ENCODE data around the gene MAS1. TPM values are rescaled to one million over a fixed set of nuclear protein-coding genes. Genes with fewer than 3 reads are reported as not detected.
"Not testable (repeated sequence)": the region's sequence is repeated elsewhere in the genome, so short reads cannot be mapped to it uniquely, and the experiment has no call there.

The MAS1 gene
- total RNA-seq, 4 donors from 2014 or later, result under 0.01 TPM; not detected in 3

DNA sequence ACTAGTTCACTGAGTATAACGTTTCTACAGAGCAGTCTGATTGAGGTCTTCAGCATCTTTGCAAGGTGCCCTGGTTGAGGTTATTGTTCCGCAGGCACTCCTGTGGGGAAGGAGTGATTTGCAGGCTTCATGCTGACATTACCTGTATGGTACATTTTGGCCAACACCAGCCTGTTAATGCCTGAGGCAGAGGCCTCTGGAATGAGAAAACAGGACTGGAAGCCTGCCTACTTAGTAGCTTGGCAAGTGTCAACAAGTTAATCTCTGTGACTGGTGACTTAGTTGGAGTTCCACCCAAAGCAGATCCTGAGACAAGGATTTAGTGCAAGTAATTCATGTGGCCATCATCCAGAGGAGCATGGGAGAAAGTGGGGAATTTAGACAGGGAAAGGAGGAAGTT is 24.6 kb downstream of the MAS1 start:
- DNase-seq (ENCODE audit: low spot score), result no peak
- TF ChIP-seq CTCF (IDR thresholded peaks at IDR 0.05), result no peak
- no peak for ATAC-seq (ENCODE audit: low FRiP score)

DNA sequence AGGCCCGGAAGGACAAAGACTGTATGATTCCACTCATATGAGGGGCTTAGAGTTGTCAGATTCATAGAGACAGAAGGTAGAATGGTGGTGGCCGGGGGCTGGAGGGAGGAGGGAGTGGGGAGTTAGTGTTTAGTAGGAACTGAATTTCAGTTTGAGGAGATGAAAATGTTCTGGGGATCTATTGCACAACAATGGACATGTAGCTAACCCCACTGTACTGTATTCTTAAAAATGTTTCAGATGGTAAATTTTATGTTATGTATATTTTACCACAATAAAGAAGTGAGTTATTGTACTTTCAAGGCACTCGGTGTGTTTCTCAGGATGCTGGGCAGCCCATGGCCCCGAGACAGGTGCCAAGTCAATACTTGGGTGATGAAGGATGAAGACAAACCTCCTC is 25.4 kb downstream of the MAS1 start:
- no peak for TF ChIP-seq CTCF (IDR thresholded peaks at IDR 0.05)
- no peak for ATAC-seq (ENCODE audit: low FRiP score)

DNA sequence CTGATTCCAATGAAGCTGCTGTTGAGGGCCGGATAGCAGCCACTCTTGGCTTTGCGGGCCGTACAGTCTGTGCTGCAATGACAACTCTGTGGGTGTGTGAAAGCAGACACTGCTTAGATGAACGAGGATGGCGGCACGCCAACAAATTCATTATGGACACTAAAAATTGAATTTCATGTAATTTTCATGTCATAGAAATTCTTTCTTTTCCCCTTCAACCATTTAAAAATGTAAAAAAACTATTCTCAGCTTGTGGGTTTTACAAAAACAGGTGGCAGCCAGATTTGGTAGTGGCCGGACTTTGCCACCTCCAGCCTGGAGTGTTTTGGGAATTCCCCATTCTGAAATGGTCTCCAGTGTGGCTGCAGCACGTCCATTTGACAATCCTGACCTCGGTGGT is 26.0 kb downstream of the MAS1 start:
- ATAC-seq (ENCODE audit: low FRiP score), result no peak
- TF ChIP-seq CTCF (IDR thresholded peaks at IDR 0.05), result no peak
- DNase-seq (ENCODE audit: low spot score), result no peak

More for the DNA sequence above, 25.4 kb downstream of the MAS1 start:
- no peak for DNase-seq (ENCODE audit: low spot score)

DNA sequence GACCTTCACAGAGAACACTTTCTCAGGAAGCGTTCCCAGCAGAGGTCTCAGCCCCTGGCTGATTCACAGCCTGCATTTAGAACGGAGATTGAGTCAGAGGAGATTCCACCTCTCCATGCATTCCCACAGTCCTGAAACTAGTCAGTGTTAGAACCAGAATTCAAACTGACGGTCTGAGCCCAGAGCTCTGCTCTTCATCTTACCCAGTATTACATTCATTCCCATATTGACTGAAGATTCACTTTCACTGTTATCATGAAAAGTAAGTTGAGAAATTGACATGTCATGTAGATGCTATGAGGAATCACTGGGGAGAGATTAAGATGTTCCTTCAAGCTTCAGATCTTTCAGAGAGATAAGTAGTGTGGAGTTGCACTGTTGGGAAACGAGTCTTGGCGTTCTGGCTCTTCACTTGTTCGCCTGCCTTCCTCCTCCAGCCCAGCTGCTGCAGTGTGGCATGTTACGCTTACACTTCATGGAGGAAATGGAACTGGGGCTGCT is 28.3 kb downstream of the MAS1 start:
- TF ChIP-seq CTCF (IDR thresholded peaks at IDR 0.05), result no peak

DNA sequence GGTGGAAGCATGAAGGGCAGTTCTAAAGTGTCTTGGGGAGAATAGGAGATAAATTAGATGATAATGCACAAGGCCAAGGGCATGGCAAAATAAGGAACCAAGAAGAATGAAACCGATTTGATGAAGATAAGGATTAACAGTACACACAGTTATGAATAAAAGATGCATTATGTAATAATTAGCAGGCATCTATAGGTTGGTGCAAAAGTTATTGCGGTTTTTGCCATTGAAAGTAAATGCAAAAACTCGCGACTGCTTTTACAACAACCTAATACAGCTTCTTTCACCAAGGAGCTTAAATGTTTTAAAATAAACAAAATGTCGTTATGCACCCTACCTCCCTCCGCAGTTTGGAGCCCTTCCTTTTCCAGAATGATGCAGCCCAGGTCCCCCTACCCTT is 29.0 kb downstream of the MAS1 start:
- DNase-seq (ENCODE audit: low spot score), result no peak
- no peak for TF ChIP-seq CTCF (IDR thresholded peaks at IDR 0.05)

More for the DNA sequence above, 28.3 kb downstream of the MAS1 start:
- DNase-seq (ENCODE audit: low spot score), result no peak
- no peak for ATAC-seq (ENCODE audit: low FRiP score)

DNA sequence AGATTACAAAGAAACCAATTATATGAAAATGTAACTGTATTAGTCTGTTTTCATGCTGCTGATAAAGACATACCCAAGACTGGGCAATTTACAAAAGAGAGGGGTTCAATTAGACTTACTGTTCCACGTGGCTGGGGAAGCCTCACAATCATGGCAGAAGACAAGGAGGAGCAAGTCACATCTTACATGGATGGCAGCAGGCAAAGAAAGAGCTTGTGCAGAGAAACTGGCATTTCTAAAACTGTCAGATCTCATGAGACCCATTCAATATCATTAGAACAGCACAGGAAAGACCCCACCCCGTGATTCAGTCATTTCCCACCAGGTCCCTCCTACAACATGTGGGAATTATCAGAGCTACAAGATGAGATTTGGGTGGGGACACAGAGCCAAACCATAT is 33.4 kb downstream of the MAS1 start:
- ATAC-seq (ENCODE audit: low FRiP score); DNase-seq (ENCODE audit: low spot score): not testable (repeated sequence)

More for the DNA sequence above, 29.0 kb downstream of the MAS1 start:
- no peak for ATAC-seq (ENCODE audit: low FRiP score)

DNA sequence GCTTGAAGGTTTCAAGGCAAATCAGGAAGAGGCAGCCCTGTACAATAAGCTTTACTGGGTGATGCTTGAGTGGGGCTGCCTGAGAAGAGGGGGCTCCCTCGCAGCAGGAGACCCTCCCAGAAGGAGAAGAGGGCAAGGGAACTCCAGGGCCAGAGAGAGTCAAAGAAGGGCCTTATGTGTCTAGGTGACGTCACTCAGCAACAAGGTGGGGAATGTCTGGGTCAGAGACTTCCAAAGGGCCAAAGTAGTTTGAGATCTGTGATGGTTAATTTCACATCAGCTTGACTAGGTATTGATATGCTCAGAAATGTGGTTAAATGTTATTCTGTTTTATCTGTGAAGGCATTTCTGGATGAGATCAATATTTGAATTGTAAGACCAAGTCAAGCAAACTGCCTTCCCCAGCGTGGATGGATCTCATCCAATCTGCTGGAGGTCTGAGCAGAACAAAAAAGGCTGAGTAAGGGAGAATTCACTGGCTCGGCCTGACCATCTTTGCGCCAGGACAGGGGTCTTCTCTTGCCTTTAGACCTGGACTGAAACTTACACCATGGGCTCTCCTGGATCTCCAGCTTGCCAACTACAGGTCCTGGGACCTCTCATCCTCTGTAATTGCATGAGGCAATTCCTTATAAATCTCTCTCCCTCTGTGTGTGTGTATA is 35.9 kb downstream of the MAS1 start:
- ATAC-seq (ENCODE audit: low FRiP score) (no peak), DNase-seq (ENCODE audit: low spot score) (no peak)
- no peak for TF ChIP-seq CTCF (IDR thresholded peaks at IDR 0.05)

Measured in omental fat pad (tissue), 4 donors.